CD4-positive, alpha-beta T cell treated with Interleukin-2 at 100 ng/mL for 4 hours (primary cell): ENCODE data around the gene ARFGAP2.
"Not testable (repeated sequence)": the region's sequence is repeated elsewhere in the genome, so short reads cannot be mapped to it uniquely, and the experiment has no call there.

ENCODE experiments used
- DNase-seq: peaks from one replicate; pipeline ENCODE4 v3.0.0-alpha.2; 2020; ENCODE audit warnings: low spot score

The ARFGAP2 gene

GRCh38 chr11:47176328-47177228 is at the start of gene ARFGAP2:
TSS of gene ARFGAP2 (minus strand) at chr11:47176879. CDS start at chr11:47176853, 26 bp downstream.
- DNase-seq = peak; percentile 96

GRCh38 chr11:47225552-47226400 is 49.1 kb upstream of the ARFGAP2 start:
- peak; percentile 6 for DNase-seq

GRCh38 chr11:47222696-47223095 is 46.0 kb upstream of the ARFGAP2 start:
- no peak for DNase-seq

GRCh38 chr11:47220401-47220821 is 43.7 kb upstream of the ARFGAP2 start:
- DNase-seq = no peak

GRCh38 chr11:47216121-47216798 is 39.6 kb upstream of the ARFGAP2 start:
- DNase-seq = peak; percentile 82

GRCh38 chr11:47215366-47215910 is 38.8 kb upstream of the ARFGAP2 start:
- peak; percentile 49 for DNase-seq

- DNase-seq = peak; percentile 89
These were observed 37.4 kb upstream of the ARFGAP2 start for GRCh38 chr11:47213950-47214565.

GRCh38 chr11:47212938-47213337 is 36.3 kb upstream of the ARFGAP2 start:
- DNase-seq = no peak

- DNase-seq = no peak
These were observed 31.9 kb upstream of the ARFGAP2 start for GRCh38 chr11:47208628-47209027.

- not testable (repeated sequence) for DNase-seq
These were observed 31.4 kb upstream of the ARFGAP2 start for GRCh38 chr11:47208008-47208552.

GRCh38 chr11:47207459-47207858 is 30.8 kb upstream of the ARFGAP2 start:
- DNase-seq = no peak

GRCh38 chr11:47206577-47206976 is 29.9 kb upstream of the ARFGAP2 start:
- not testable (repeated sequence) for DNase-seq

- DNase-seq = no peak
These were observed 27.9 kb upstream of the ARFGAP2 start for GRCh38 chr11:47204637-47204989.

GRCh38 chr11:47202576-47202975 is 25.9 kb upstream of the ARFGAP2 start:
- no peak for DNase-seq

- no peak for DNase-seq
These were observed 24.3 kb upstream of the ARFGAP2 start for GRCh38 chr11:47201015-47201414.

GRCh38 chr11:47198161-47198560 is 21.5 kb upstream of the ARFGAP2 start:
- not testable (repeated sequence) for DNase-seq

- no peak for DNase-seq
These were observed 15.4 kb upstream of the ARFGAP2 start for GRCh38 chr11:47192111-47192510.

- not testable (repeated sequence) for DNase-seq
These were observed 14.5 kb upstream of the ARFGAP2 start for GRCh38 chr11:47191137-47191536.

GRCh38 chr11:47189100-47189834 is 12.6 kb upstream of the ARFGAP2 start:
- no peak for DNase-seq

- DNase-seq = no peak
These were observed 11.6 kb upstream of the ARFGAP2 start for GRCh38 chr11:47188259-47188658.
